HCT116 (cell line): ENCODE results near the gene CTNND2. TPM values are rescaled to one million over a fixed set of nuclear protein-coding genes. Genes with fewer than 3 reads are reported as not detected.

Experiments
- ATAC-seq: fragments of 200-7000 bp; cut with Tn5 transposase; 2 replicates; pipeline ENCODE4 v1.9.1; 2020; ENCODE audit warnings: mild to moderate bottlenecking, moderate library complexity
- BruUV-seq: library from RNA; stranded (reverse); fragments of 400-500 nt; replicated peaks from 2 replicates; lab custom pipeline; 2021; lab: Mats Ljungman, UMichigan
- CTCF ChIA-PET: fragments of 300-600 bp; sonication (Branson Sonifier 250); formaldehyde crosslinking; loops from one replicate; lab custom pipeline; 2021; ENCODE audit warnings: antibody characterized with exemption; lab: Charles Lee
- POLR2A ChIA-PET: fragments of 300-600, 350-600 bp; sonication (Branson Sonifier 250); formaldehyde crosslinking; loops from one replicate; lab custom pipeline; 2021; ENCODE audit warnings: antibody characterized with exemption; lab: Charles Lee
- RAD21 ChIA-PET, 2 experiments: fragments of 300-600 bp; sonication (Branson Sonifier 250); formaldehyde crosslinking; loops; one replicate each; lab custom pipeline; 2023; ENCODE audit warnings: low total read pairs in 2 of 2; ENCODE audit not compliant: uncharacterized antibody in 2 of 2, unreplicated experiment in 2 of 2, low non-redundant PET in 1 of 2; lab: Charles Lee
- DNase-seq: peaks from one replicate; pipeline ENCODE4 v3.0.0-alpha.2; 2010; ENCODE audit warnings: low read depth, low spot score
- H2AFZ ChIP-seq: fragments of 200-600 bp; shearing (Covaris generic), sonication (generic); 2 replicates; pipeline ENCODE4 v1.6.1; 2017; ENCODE audit warnings: low read depth, mixed run types, mixed read lengths, antibody characterized with exemption, low read length; ENCODE audit not compliant: poor library complexity, severe bottlenecking
- H3K27ac ChIP-seq: 2 replicates; pipeline ENCODE4 v1.5.1; 2012; ENCODE audit warnings: low read depth, low read length
- H3K27me3 ChIP-seq: fragments of 200-600 bp; sonication (generic); 2 replicates; pipeline ENCODE4 v1.6.1; 2016; ENCODE audit warnings: mixed run types, low read length, mixed read lengths; ENCODE audit not compliant: insufficient read depth
- H3K36me3 ChIP-seq, 2 experiments: fragments of 200-500 bp in 1 of 2; fragments of 200-600 bp in 1 of 2; sonication (Bioruptor generic) in 1 of 2; sonication (generic) in 1 of 2; 2 replicates each; pipeline versions ENCODE4 v1.5.1 to v1.6.1; 2014 to 2016; ENCODE audit warnings: low read length in 2 of 2, inconsistent platforms in 1 of 2, mixed read lengths in 1 of 2, mixed run types in 1 of 2; ENCODE audit not compliant: insufficient read depth in 2 of 2, control insufficient read depth in 1 of 2
- H3K4me1 ChIP-seq, 2 experiments: fragments of 200-600 bp in 1 of 2; sonication (generic) in 1 of 2; 2 replicates each; pipeline versions ENCODE4 v1.5.1 to v1.6.1; 2012 to 2017; ENCODE audit warnings: low read length in 2 of 2, inconsistent platforms in 1 of 2, mild to moderate bottlenecking in 1 of 2, mixed read lengths in 1 of 2, mixed run types in 1 of 2, moderate library complexity in 1 of 2; ENCODE audit not compliant: insufficient read depth in 2 of 2, control insufficient read depth in 1 of 2
- H3K4me2 ChIP-seq: fragments of 200-600 bp; sonication (generic); 2 replicates; pipeline ENCODE4 v1.6.1; 2017; ENCODE audit warnings: mixed run types, low read length, mixed read lengths
- H3K4me3 ChIP-seq, 2 experiments: fragments of 200-600 bp in 1 of 2; sonication (generic) in 1 of 2; replicated peaks in 1 of 2; 2 replicates each; pipeline ENCODE4 v1.5.1; 2011 to 2016; ENCODE audit warnings: low read length in 2 of 2, control low read depth in 1 of 2, low read depth in 1 of 2, mild to moderate bottlenecking in 1 of 2, mixed read lengths in 1 of 2, mixed run types in 1 of 2
- H3K79me2 ChIP-seq: fragments of 200-600 bp; sonication (generic); 2 replicates; pipeline ENCODE4 v1.6.1; 2017; ENCODE audit warnings: mild to moderate bottlenecking, mixed run types, low read length, moderate library complexity, mixed read lengths; ENCODE audit not compliant: insufficient read depth
- H3K9ac ChIP-seq: fragments of 200-600 bp; sonication (generic); 2 replicates; pipeline ENCODE4 v1.6.1; 2016; ENCODE audit warnings: low read length, mixed read lengths
- H3K9me2 ChIP-seq: fragments of 200-600 bp; sonication (generic), shearing (Covaris generic); 2 replicates; pipeline ENCODE4 v1.6.1; 2017; ENCODE audit warnings: mixed run types, mild to moderate bottlenecking, moderate library complexity; ENCODE audit not compliant: insufficient read depth
- H3K9me3 ChIP-seq, 2 experiments: fragments of 200-500 bp in 1 of 2; fragments of 200-600 bp in 1 of 2; sonication (Bioruptor generic) in 1 of 2; sonication (generic) in 1 of 2; 2 replicates each; pipeline ENCODE4 v1.6.1; 2014 to 2017; ENCODE audit warnings: low read length in 2 of 2, mixed read lengths in 2 of 2, inconsistent platforms in 1 of 2, low read depth in 1 of 2, mild to moderate bottlenecking in 1 of 2, mixed run types in 1 of 2, moderate library complexity in 1 of 2; ENCODE audit not compliant: control insufficient read depth in 1 of 2, insufficient read depth in 1 of 2
- H4K20me1 ChIP-seq: fragments of 200-600 bp; sonication (generic), shearing (Covaris generic); 2 replicates; pipeline ENCODE4 v1.6.1; 2017; ENCODE audit warnings: mixed run types, mild to moderate bottlenecking, moderate library complexity; ENCODE audit not compliant: insufficient read depth
- CBX3 ChIP-seq: IDR thresholded peaks from 2 replicates; pipeline ENCODE4 v1.6.1; 2012; ENCODE audit warnings: low read depth
- CEBPB ChIP-seq: IDR thresholded peaks from 2 replicates; pipeline ENCODE4 v1.6.1; 2012; ENCODE audit warnings: low read depth
- EGR1 ChIP-seq: IDR thresholded peaks from 2 replicates; pipeline ENCODE4 v1.6.1; 2012; ENCODE audit warnings: low read depth
- ELF1 ChIP-seq: IDR thresholded peaks from 2 replicates; pipeline ENCODE4 v1.6.1; 2012; ENCODE audit warnings: low read depth, borderline replicate concordance
- FOSL1 ChIP-seq: IDR thresholded peaks from 2 replicates; pipeline ENCODE4 v1.6.1; 2012; ENCODE audit warnings: low read depth
- JUND ChIP-seq: IDR thresholded peaks from 2 replicates; pipeline ENCODE4 v1.6.1; 2012
- RAD21 ChIP-seq: IDR thresholded peaks from 2 replicates; pipeline ENCODE4 v1.6.1; 2012; ENCODE audit warnings: low read depth, mild to moderate bottlenecking
- SIN3A ChIP-seq: IDR thresholded peaks from 2 replicates; pipeline ENCODE4 v1.6.1; 2012; ENCODE audit warnings: low read depth
- SP1 ChIP-seq: IDR thresholded peaks from 2 replicates; pipeline ENCODE4 v1.6.1; 2012; ENCODE audit warnings: low read depth
- TCF7L2 ChIP-seq: IDR thresholded peaks from 2 replicates; pipeline ENCODE4 v1.7.0; 2011; ENCODE audit warnings: borderline replicate concordance, inconsistent platforms; ENCODE audit not compliant: insufficient read depth, insufficient read length; ENCODE audit errors: extremely low read depth
- YY1 ChIP-seq: IDR thresholded peaks from 2 replicates; pipeline ENCODE4 v1.6.1; 2011; ENCODE audit warnings: low read length, low read depth, moderate library complexity, mild to moderate bottlenecking; ENCODE audit not compliant: insufficient replicate concordance; ENCODE audit errors: extremely low read depth
- ZFX ChIP-seq: fragments of 450-650 bp; IDR thresholded peaks from 2 replicates; pipeline ENCODE4 v1.6.1; 2017
- intact Hi-C: fragments of 100-400 bp; cut with micrococcal nuclease; formaldehyde crosslinking; loops from 2 replicates; pipeline ENCODE4 v1.10.0; 2022
- total RNA-seq: library from RNA; stranded (reverse); gene quantifications from one replicate; pipeline ENCODE4 v1.2.1, GENCODE V29; 2021; ENCODE audit not compliant: unreplicated experiment
- TF ChIP-seq, protein P1 (sequence below): IDR thresholded peaks from 2 replicates; pipeline ENCODE4 v1.6.1; 2012

The CTNND2 gene
- total RNA-seq, 1 experiment from 2014 or later, result not detected

DNA sequence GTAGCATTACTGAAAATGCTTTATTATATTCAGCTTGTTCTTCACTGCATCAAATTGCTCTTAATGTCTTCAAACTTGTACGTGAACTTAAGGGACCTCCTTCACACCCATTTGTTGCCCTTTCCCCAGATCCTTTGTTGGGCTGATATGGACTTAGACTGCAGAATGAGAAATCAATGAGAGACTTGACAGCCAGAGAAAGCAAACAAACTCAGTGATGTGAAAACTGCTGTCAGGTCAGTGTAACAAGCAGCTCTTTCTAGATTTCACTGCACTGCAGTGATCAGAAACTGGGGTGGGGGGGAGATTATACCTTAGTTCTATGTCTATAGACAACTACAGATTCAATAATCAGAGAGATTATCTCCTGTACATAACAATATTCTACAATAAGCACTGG is 652.2 kb downstream of the CTNND2 start:
- RAD21 ChIA-PET, result no interaction called here
- Histone ChIP-seq H3K4me3 (no peak overlapping the region), H3K4me1 (peaks cover 0 to 5% of the 10 kb centered on the region in 2 experiments; a peak in 1 of 4 replicates), H3K9me2 (no peaks in the 10 kb centered on the region), H3K9me3 (no peaks in the 10 kb centered on the region), H3K9ac (no peak overlapping the region), H3K36me3 (no peaks in the 10 kb centered on the region), H3K79me2 (no peaks in the 10 kb centered on the region), H4K20me1 (no peaks in the 10 kb centered on the region), H2AFZ (no peak overlapping the region), H3K27me3 (no peaks in the 10 kb centered on the region), H3K27ac (no peak overlapping the region), H3K4me2 (no peak overlapping the region)
- POLR2A ChIA-PET, result no interaction called here
- intact Hi-C loops, result no loop called here
- ATAC-seq (no peak), DNase-seq (no peak)
- no peak for TF ChIP-seq TCF7L2
- no peak for TF ChIP-seq SIN3A
- no peak for TF ChIP-seq ELF1
- TF ChIP-seq EGR1, result no peak
- TF ChIP-seq YY1, result no peak
- CTCF ChIA-PET, result no interaction called here
- no TSS peak for BruUV-seq

DNA sequence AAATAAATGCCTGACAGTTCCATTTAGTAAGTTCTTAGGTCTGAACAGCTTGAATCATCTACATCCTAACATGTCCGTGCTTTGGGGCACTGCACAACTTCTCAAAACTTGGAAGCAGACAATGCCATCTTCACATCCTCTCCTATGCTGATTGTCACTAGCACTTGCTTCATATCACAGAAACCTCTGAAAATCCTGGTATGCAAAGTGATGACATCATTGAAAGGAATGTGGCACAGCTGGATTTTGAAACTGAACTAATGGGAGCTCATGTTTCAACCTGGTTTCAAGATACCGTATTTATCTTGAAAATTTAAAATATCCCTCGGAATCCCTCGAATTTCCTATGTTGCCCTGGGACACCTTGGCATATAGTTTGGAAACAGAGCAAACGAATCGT is 653.0 kb downstream of the CTNND2 start:
- Histone ChIP-seq H3K9ac (no peak overlapping the region), H2AFZ (no peak overlapping the region), H3K4me2 (no peak overlapping the region), H3K79me2 (no peaks in the 10 kb centered on the region), H3K27me3 (no peaks in the 10 kb centered on the region), H3K4me3 (no peak overlapping the region), H3K27ac (no peak overlapping the region)
- ChIA-PET CTCF (no interaction called here), RAD21 (no interaction called here)
- no peak for ATAC-seq
- BruUV-seq, result no TSS peak
- TF ChIP-seq CBX3 (no peak), RAD21 (no peak), SP1 (no peak), SIN3A (no peak), ELF1 (no peak), JUND (no peak), FOSL1 (no peak), CEBPB (no peak), TCF7L2 (no peak), ZFX (no peak)
- TF ChIP-seq, protein P1, sequence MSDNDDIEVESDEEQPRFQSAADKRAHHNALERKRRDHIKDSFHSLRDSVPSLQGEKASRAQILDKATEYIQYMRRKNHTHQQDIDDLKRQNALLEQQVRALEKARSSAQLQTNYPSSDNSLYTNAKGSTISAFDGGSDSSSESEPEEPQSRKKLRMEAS, result no peak
- TF ChIP-seq, all 23 proteins: peak for 0
- DNase-seq, result no peak
- POLR2A ChIA-PET, result no interaction called here
- no peaks in the 10 kb centered on the region for H3K36me3 ChIP-seq
- intact Hi-C loops, result no loop called here
- H3K9me3 ChIP-seq, result no peaks in the 10 kb centered on the region
- no peaks in the 10 kb centered on the region for H3K9me2 ChIP-seq
- peaks cover 0 to 5% of the 10 kb centered on the region in 2 experiments; a peak in 1 of 4 replicates for H3K4me1 ChIP-seq
- no peaks in the 10 kb centered on the region for H4K20me1 ChIP-seq
